SU-DHL-6 (cell line): ENCODE measurements around the gene PTGES2.

ENCODE experiments used
- H2AFZ ChIP-seq: fragments of 200-600 bp; sonication (generic); 2 replicates; pipeline ENCODE4 v1.6.1; 2014; ENCODE audit warnings: low read depth, mild to moderate bottlenecking, moderate library complexity, mixed read lengths, antibody characterized with exemption, low read length; ENCODE audit not compliant: severe bottlenecking
- H3F3A ChIP-seq: fragments of 200-600 bp; shearing (Covaris generic); 2 replicates; pipeline ENCODE4 v1.6.0; 2016; ENCODE audit warnings: antibody characterized with exemption, mild to moderate bottlenecking; ENCODE audit not compliant: insufficient read depth
- H3K27ac ChIP-seq: fragments of 200-600 bp; sonication (generic); 2 replicates; pipeline ENCODE4 v1.5.1; 2016; ENCODE audit warnings: low read depth, mild to moderate bottlenecking, low read length, moderate library complexity, mixed read lengths
- H3K27me3 ChIP-seq: fragments of 200-600 bp; sonication (generic), shearing (Covaris generic); 2 replicates; pipeline ENCODE4 v1.6.0; 2014; ENCODE audit warnings: mild to moderate bottlenecking, low read length
- H3K36me3 ChIP-seq: fragments of 200-600 bp; sonication (generic); 2 replicates; pipeline ENCODE4 v1.6.1; 2014; ENCODE audit warnings: mild to moderate bottlenecking, low read length, mixed read lengths
- H3K4me2 ChIP-seq: fragments of 300-600, 200-600 bp; shearing (Covaris generic), sonication (generic); 2 replicates; pipeline ENCODE4 v1.6.0; 2014; ENCODE audit warnings: low read length, low read depth, mild to moderate bottlenecking; ENCODE audit not compliant: poor library complexity, severe bottlenecking
- H3K4me3 ChIP-seq: fragments of 200-600 bp; sonication (generic); 2 replicates; pipeline ENCODE4 v1.5.1; 2014; ENCODE audit warnings: antibody characterized with exemption, low read length, mild to moderate bottlenecking, mixed read lengths; ENCODE audit not compliant: insufficient read depth, poor library complexity, severe bottlenecking
- H3K79me2 ChIP-seq: fragments of 200-600 bp; sonication (generic); 2 replicates; pipeline ENCODE4 v1.6.1; 2014; ENCODE audit warnings: mild to moderate bottlenecking, low read length, moderate library complexity; ENCODE audit not compliant: insufficient read depth
- H3K9ac ChIP-seq: fragments of 200-600 bp; sonication (generic); 2 replicates; pipeline ENCODE4 v1.7.0; 2014; ENCODE audit warnings: mild to moderate bottlenecking, low read length
- H3K9me2 ChIP-seq: fragments of 200-600 bp; sonication (generic); replicated peaks from 2 replicates; pipeline ENCODE4 v1.6.1; 2014; ENCODE audit warnings: low read length; ENCODE audit not compliant: insufficient read depth
- H3K9me3 ChIP-seq: fragments of 200-600 bp; sonication (generic); 2 replicates; pipeline ENCODE4 v1.6.1; 2014; ENCODE audit warnings: low read length, mixed read lengths; ENCODE audit not compliant: insufficient read depth
- H4K20me1 ChIP-seq: fragments of 200-600 bp; sonication (generic); 2 replicates; pipeline ENCODE4 v1.6.1; 2014; ENCODE audit warnings: low read depth, mild to moderate bottlenecking, antibody characterized with exemption, low read length, moderate library complexity, mixed read lengths
- EZH2phosphoT487 ChIP-seq: fragments of 200-600 bp; sonication (generic), shearing (Covaris generic); conservative IDR thresholded peaks from 2 replicates; pipeline ENCODE4 v1.6.1; 2018; ENCODE audit warnings: mild to moderate bottlenecking, antibody characterized with exemption, low read length, moderate library complexity, mixed read lengths
- TF ChIP-seq, protein P1 (sequence below): fragments of 200-600 bp; sonication (generic); IDR thresholded peaks from one replicate; pipeline ENCODE4 v1.5.1; 2017; ENCODE audit warnings: antibody characterized with exemption, mild to moderate bottlenecking, low read length, moderate library complexity; ENCODE audit not compliant: insufficient read depth, poor library complexity, severe bottlenecking

PTGES2 gene

GRCh38 chr9:128143525-128144238, 16.2 kb upstream of the PTGES2 start:
- H3K36me3 ChIP-seq: no peaks in the 10 kb centered on the region
- H2AFZ ChIP-seq: no peak overlapping the region
- no peak overlapping the region for H3K4me2 ChIP-seq
- H3K27ac ChIP-seq: no peak overlapping the region
- no peaks in the 10 kb centered on the region for H3K27me3 ChIP-seq
- H4K20me1 ChIP-seq: no peaks in the 10 kb centered on the region
- H3K9me2 ChIP-seq: no peaks in the 10 kb centered on the region
- H3K79me2 ChIP-seq: no peaks in the 10 kb centered on the region
- TF ChIP-seq, protein P1, sequence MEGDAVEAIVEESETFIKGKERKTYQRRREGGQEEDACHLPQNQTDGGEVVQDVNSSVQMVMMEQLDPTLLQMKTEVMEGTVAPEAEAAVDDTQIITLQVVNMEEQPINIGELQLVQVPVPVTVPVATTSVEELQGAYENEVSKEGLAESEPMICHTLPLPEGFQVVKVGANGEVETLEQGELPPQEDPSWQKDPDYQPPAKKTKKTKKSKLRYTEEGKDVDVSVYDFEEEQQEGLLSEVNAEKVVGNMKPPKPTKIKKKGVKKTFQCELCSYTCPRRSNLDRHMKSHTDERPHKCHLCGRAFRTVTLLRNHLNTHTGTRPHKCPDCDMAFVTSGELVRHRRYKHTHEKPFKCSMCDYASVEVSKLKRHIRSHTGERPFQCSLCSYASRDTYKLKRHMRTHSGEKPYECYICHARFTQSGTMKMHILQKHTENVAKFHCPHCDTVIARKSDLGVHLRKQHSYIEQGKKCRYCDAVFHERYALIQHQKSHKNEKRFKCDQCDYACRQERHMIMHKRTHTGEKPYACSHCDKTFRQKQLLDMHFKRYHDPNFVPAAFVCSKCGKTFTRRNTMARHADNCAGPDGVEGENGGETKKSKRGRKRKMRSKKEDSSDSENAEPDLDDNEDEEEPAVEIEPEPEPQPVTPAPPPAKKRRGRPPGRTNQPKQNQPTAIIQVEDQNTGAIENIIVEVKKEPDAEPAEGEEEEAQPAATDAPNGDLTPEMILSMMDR: no peak
- TF ChIP-seq EZH2phosphoT487: no peak
- no peak overlapping the region for H3K4me3 ChIP-seq
- H3K9me3 ChIP-seq: no peaks in the 10 kb centered on the region
- H3K9ac ChIP-seq: no peak overlapping the region
- H3F3A ChIP-seq: no peaks in the 10 kb centered on the region

GRCh38 chr9:128142596-128142995, 15.1 kb upstream of the PTGES2 start:
- H3K27ac ChIP-seq: no peak overlapping the region

GRCh38 chr9:128142061-128142460, 14.5 kb upstream of the PTGES2 start:
- Histone ChIP-seq H4K20me1 (no peaks in the 10 kb centered on the region), H3K4me3 (no peak overlapping the region), H3K9ac (no peak overlapping the region), H2AFZ (no peak overlapping the region), H3F3A (no peaks in the 10 kb centered on the region), H3K9me2 (no peaks in the 10 kb centered on the region), H3K36me3 (no peaks in the 10 kb centered on the region), H3K27me3 (no peaks in the 10 kb centered on the region), H3K27ac (no peak overlapping the region), H3K79me2 (no peaks in the 10 kb centered on the region), H3K9me3 (no peaks in the 10 kb centered on the region), H3K4me2 (no peak overlapping the region)
- TF ChIP-seq, protein P1: no peak
- TF ChIP-seq EZH2phosphoT487: no peak

More at GRCh38 chr9:128142596-128142995, 15.1 kb upstream of the PTGES2 start:
- Histone ChIP-seq H3K27me3 (no peaks in the 10 kb centered on the region), H4K20me1 (no peaks in the 10 kb centered on the region), H3F3A (no peaks in the 10 kb centered on the region), H3K9me2 (no peaks in the 10 kb centered on the region), H3K9ac (no peak overlapping the region), H3K4me3 (no peak overlapping the region), H3K36me3 (no peaks in the 10 kb centered on the region), H3K9me3 (no peaks in the 10 kb centered on the region), H3K4me2 (no peak overlapping the region), H3K79me2 (no peaks in the 10 kb centered on the region), H2AFZ (no peak overlapping the region)
- no peak for TF ChIP-seq EZH2phosphoT487
- TF ChIP-seq, protein P1: no peak
